NCI-H146 treated with DMSO at 0.1 percent for 48 hours (cell line): ENCODE data around the gene PDXDC1.
"Not testable (repeated sequence)": the region's sequence is repeated elsewhere in the genome, so short reads cannot be mapped to it uniquely, and the experiment has no call there.

Experiments used
- DNase-seq: peaks from one replicate; lab custom pipeline; 2025; ENCODE audit not compliant: unreplicated experiment; lab: John Stamatoyannopoulos, UW

Gene PDXDC1

GRCh38 chr16:15035163-15035729 lies 60.4 kb downstream of the PDXDC1 start:
- DNase-seq, result no peak

GRCh38 chr16:15037003-15037402 lies 62.2 kb downstream of the PDXDC1 start:
- DNase-seq, result no peak

- no peak for DNase-seq
Measured at GRCh38 chr16:15037745-15038144, 62.9 kb downstream of the PDXDC1 start.

- DNase-seq, result no peak
Measured at GRCh38 chr16:15038689-15039088, 63.9 kb downstream of the PDXDC1 start.

- no peak for DNase-seq
Measured at GRCh38 chr16:15041271-15042004, 66.6 kb downstream of the PDXDC1 start.

GRCh38 chr16:15043344-15043743 lies 68.5 kb downstream of the PDXDC1 start:
- no peak for DNase-seq

- DNase-seq, result no peak
Measured at GRCh38 chr16:15044286-15044685, 69.5 kb downstream of the PDXDC1 start.

- DNase-seq, result not testable (repeated sequence)
Measured at GRCh38 chr16:15045270-15045669, 70.4 kb downstream of the PDXDC1 start.

- no peak for DNase-seq
Measured at GRCh38 chr16:15046692-15047376, 72.0 kb downstream of the PDXDC1 start.

- no peak for DNase-seq
Measured at GRCh38 chr16:15049581-15050180, 74.9 kb downstream of the PDXDC1 start.

- not testable (repeated sequence) for DNase-seq
Measured at GRCh38 chr16:15050440-15050839, 75.6 kb downstream of the PDXDC1 start.

- DNase-seq, result no peak
Measured at GRCh38 chr16:15051387-15051951, 76.6 kb downstream of the PDXDC1 start.

GRCh38 chr16:15052747-15053476 lies 78.1 kb downstream of the PDXDC1 start:
- DNase-seq, result no peak

GRCh38 chr16:15053904-15054303 lies 79.1 kb downstream of the PDXDC1 start:
- no peak for DNase-seq

- no peak for DNase-seq
Measured at GRCh38 chr16:15054357-15055140, 79.7 kb downstream of the PDXDC1 start.

- DNase-seq, result no peak
Measured at GRCh38 chr16:15055141-15056053, 80.6 kb downstream of the PDXDC1 start.

- DNase-seq, result no peak
Measured at GRCh38 chr16:15057681-15058417, 83.0 kb downstream of the PDXDC1 start.

GRCh38 chr16:15059324-15059723 lies 84.5 kb downstream of the PDXDC1 start:
- DNase-seq, result no peak
